CD4-positive, alpha-beta T cell (primary cell): ENCODE data around the gene THOC5. TPM values are rescaled to one million over a fixed set of nuclear protein-coding genes. Genes with fewer than 3 reads are reported as not detected.

Experiments used
- ATAC-seq: fragments of 200-7000 bp; cut with Tn5 transposase; one replicate; pipeline ENCODE4 v1.10.0; 2022; ENCODE audit warnings: mild to moderate bottlenecking; ENCODE audit not compliant: poor library complexity
- CTCF ChIA-PET: fragments of 350-600 bp; sonication (Branson Sonifier 250); formaldehyde crosslinking; loops from one replicate; lab custom pipeline; 2021; ENCODE audit warnings: antibody characterized with exemption, inconsistent platforms; lab: Charles Lee
- POLR2A ChIA-PET: fragments of 350-600 bp; sonication (Branson Sonifier 250); formaldehyde crosslinking; loops from one replicate; lab custom pipeline; 2021; ENCODE audit warnings: antibody characterized with exemption, inconsistent platforms; lab: Charles Lee
- DNase-seq, 14 experiments: peaks; one replicate each; pipeline ENCODE4 v3.0.0-alpha.2; 2013 to 2020; ENCODE audit warnings: mixed read lengths in 2 of 14
- H3K27ac ChIP-seq, 2 donors: one replicate each; pipeline versions ENCODE4 v1.5.1 to v1.7.0; 2013; ENCODE audit warnings: low read length in 2 of 2, low read depth in 1 of 2, mild to moderate bottlenecking in 1 of 2
- H3K27me3 ChIP-seq, 2 experiments: 1 replicate in 1 of 2; 2 replicates in 1 of 2; pipeline versions ENCODE4 v1.6.1 to v1.7.0; 2013; ENCODE audit warnings: low read length in 2 of 2, control low read depth in 1 of 2, mild to moderate bottlenecking in 1 of 2, moderate library complexity in 1 of 2; ENCODE audit not compliant: insufficient read depth in 2 of 2, control insufficient read depth in 1 of 2
- H3K36me3 ChIP-seq: one replicate; pipeline ENCODE4 v1.6.1; 2013; ENCODE audit warnings: low read length, control low read depth; ENCODE audit not compliant: insufficient read depth
- H3K4me1 ChIP-seq: one replicate; pipeline ENCODE4 v1.6.1; 2013; ENCODE audit warnings: low read length, control low read depth; ENCODE audit not compliant: insufficient read depth
- H3K4me3 ChIP-seq: one replicate; pipeline ENCODE4 v1.5.1; 2013; ENCODE audit warnings: mild to moderate bottlenecking, low read length, moderate library complexity
- H3K9me3 ChIP-seq, 2 experiments: 1 replicate in 1 of 2; 2 replicates in 1 of 2; pipeline versions ENCODE4 v1.6.1 to v1.7.0; 2013; ENCODE audit warnings: low read length in 2 of 2, mild to moderate bottlenecking in 2 of 2, control low read depth in 1 of 2, moderate library complexity in 1 of 2; ENCODE audit not compliant: control insufficient read depth in 1 of 2, insufficient read depth in 1 of 2
- H3K27ac Mint-ChIP-seq: one replicate; pipeline ENCODE4 v1.8.0; 2020; ENCODE audit warnings: mixed read lengths
- H3K27me3 Mint-ChIP-seq: one replicate; pipeline ENCODE4 v1.8.0; 2021; ENCODE audit warnings: mixed read lengths
- H3K36me3 Mint-ChIP-seq: one replicate; pipeline ENCODE4 v1.8.0; 2021; ENCODE audit warnings: low read depth, mixed read lengths
- H3K4me1 Mint-ChIP-seq: one replicate; pipeline ENCODE4 v1.8.0; 2021; ENCODE audit warnings: low read depth, mixed read lengths
- H3K4me3 Mint-ChIP-seq: one replicate; pipeline ENCODE4 v1.8.0; 2020; ENCODE audit warnings: mild to moderate bottlenecking, mixed read lengths
- H3K9me3 Mint-ChIP-seq: one replicate; pipeline ENCODE4 v1.8.0; 2020; ENCODE audit warnings: mixed read lengths
- CTCF ChIP-seq: fragments of 200-600 bp; IDR thresholded peaks from one replicate; pipeline ENCODE4 v1.8.0; 2022; ENCODE audit warnings: antibody characterized with exemption, mild to moderate bottlenecking
- intact Hi-C, 2 experiments: fragments of 100-400 bp; cut with DNase I in 1 of 2; cut with micrococcal nuclease in 1 of 2; formaldehyde crosslinking; loops; one replicate each; pipeline versions ENCODE4 v1.15.1 to v1.9.0; 2023 to 2025; cut with DNase I, micrococcal nuclease
- total RNA-seq, 174 experiments: library from RNA in 2 of 174; stranded (reverse) in 2 of 174; gene quantifications; one replicate each; pipeline ENCODE4 v1.2.3 and lab custom pipeline; 2021 to 2026

THOC5 gene
- total RNA-seq, 2 experiments from 2014 or later, result 27.1 to 32.9 TPM

- Histone ChIP-seq H3K27me3 (no peaks in the 10 kb centered on the region), H3K36me3 (peaks cover 78% of the 10 kb centered on the region), H3K9me3 (no peaks in the 10 kb centered on the region), H3K4me1 (no peaks in the 10 kb centered on the region), H3K4me3 (no peak overlapping the region), H3K27ac (no peak overlapping the region)
- H3K4me3 Mint-ChIP-seq, result no peak overlapping the region
- POLR2A ChIA-PET, result no interaction called here
- H3K27me3 Mint-ChIP-seq, result no peaks in the 10 kb centered on the region
- intact Hi-C loops, result no loop called here
- no peak for ATAC-seq
- no peaks in the 10 kb centered on the region for H3K4me1 Mint-ChIP-seq
- no peak for TF ChIP-seq CTCF
- H3K27ac Mint-ChIP-seq, result no peak overlapping the region
- peaks cover 86% of the 10 kb centered on the region for H3K36me3 Mint-ChIP-seq
- CTCF ChIA-PET, result no interaction called here
- no peak for DNase-seq
- no peaks in the 10 kb centered on the region for H3K9me3 Mint-ChIP-seq
These were observed 36.2 kb downstream of the THOC5 start for GRCh38 chr22:29517215-29517908.

GRCh38 chr22:29512031-29512430, 41.5 kb downstream of the THOC5 start:
- ATAC-seq, result no peak
- Histone ChIP-seq H3K4me1 (no peaks in the 10 kb centered on the region), H3K4me3 (no peak overlapping the region), H3K9me3 (no peaks in the 10 kb centered on the region), H3K27me3 (no peaks in the 10 kb centered on the region), H3K27ac (no peak overlapping the region), H3K36me3 (peaks cover 79% of the 10 kb centered on the region)
- Mint-ChIP-seq H3K27me3 (no peaks in the 10 kb centered on the region), H3K4me1 (no peaks in the 10 kb centered on the region), H3K27ac (no peak overlapping the region), H3K9me3 (no peaks in the 10 kb centered on the region), H3K4me3 (no peak overlapping the region), H3K36me3 (peaks cover 86% of the 10 kb centered on the region)
- DNase-seq, result no peak
- CTCF ChIA-PET, result no interaction called here
- POLR2A ChIA-PET, result no interaction called here
- TF ChIP-seq CTCF, result no peak
- intact Hi-C loops, result no loop called here

DNA sequence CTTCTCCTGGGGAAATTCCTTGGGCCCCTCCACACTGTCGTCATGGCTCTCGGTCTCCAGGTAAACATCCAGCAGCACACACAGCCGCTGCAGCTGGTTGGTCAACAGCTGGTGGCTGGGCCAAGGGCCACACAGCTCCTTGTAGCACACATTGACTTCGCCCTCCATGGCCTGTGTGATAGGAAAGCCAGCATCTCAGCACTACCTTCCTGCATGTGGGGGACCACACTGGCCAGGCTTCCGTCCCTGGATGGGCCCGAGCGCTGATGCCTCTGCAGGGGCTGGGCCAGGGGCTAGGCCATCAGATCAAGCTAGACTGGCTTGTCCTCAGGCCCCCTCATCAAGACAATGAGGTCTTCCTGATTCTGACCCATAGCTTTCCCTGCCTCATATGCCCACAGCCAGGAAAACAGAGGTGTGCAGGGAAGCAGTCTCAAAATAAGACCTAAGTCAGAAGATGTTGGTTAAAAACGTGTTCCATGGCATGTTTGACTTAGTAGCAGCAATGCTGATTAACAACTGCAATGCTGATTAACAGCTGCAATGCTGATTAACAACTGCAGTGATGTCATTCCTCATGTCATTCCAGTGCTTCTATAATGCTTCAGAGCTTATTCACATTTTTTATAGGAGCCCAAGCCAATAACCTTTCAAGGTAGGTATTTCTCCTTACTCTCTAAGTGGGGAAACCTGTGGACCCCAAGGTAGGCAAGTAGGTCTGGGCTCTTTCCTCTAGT, 42.3 kb downstream of the THOC5 start:
- intact Hi-C loops, result no loop called here
- no peak overlapping the region for H3K27ac Mint-ChIP-seq

More for the DNA sequence above, 42.3 kb downstream of the THOC5 start:
- Mint-ChIP-seq H3K27me3 (no peaks in the 10 kb centered on the region), H3K4me3 (no peak overlapping the region), H3K4me1 (no peaks in the 10 kb centered on the region), H3K9me3 (no peaks in the 10 kb centered on the region), H3K36me3 (peaks cover 86% of the 10 kb centered on the region)
- POLR2A ChIA-PET, result no interaction called here
- CTCF ChIA-PET, result no interaction called here
- Histone ChIP-seq H3K4me3 (no peak overlapping the region), H3K27ac (no peak overlapping the region), H3K9me3 (no peaks in the 10 kb centered on the region), H3K36me3 (peaks cover 78% of the 10 kb centered on the region), H3K4me1 (no peaks in the 10 kb centered on the region), H3K27me3 (no peaks in the 10 kb centered on the region)
- no peak for DNase-seq
- no peak for TF ChIP-seq CTCF
- no peak for ATAC-seq
